Activated T-cell treated with anti-CD3 and anti-CD28 coated beads, Interleukin-2, amount 50 U/mL, for 4 hours (primary cell): ENCODE data around the gene USP20. TPM values are rescaled to one million over a fixed set of nuclear protein-coding genes. Genes with fewer than 3 reads are reported as not detected.

ENCODE experiments used
- ATAC-seq, 2 donors: fragments of 200-7000 bp; cut with Tn5 transposase; one replicate each; pipeline ENCODE4 v1.10.0; 2021
- DNase-seq: peaks from one replicate; pipeline ENCODE4 v3.0.0-alpha.2; 2020
- H3K27me3 Mint-ChIP-seq: one replicate; pipeline ENCODE4 v1.8.0; 2021; ENCODE audit warnings: low read depth, mixed read lengths
- H3K36me3 Mint-ChIP-seq: one replicate; pipeline ENCODE4 v1.8.0; 2022; ENCODE audit warnings: mixed read lengths; ENCODE audit not compliant: insufficient read depth
- H3K4me1 Mint-ChIP-seq: one replicate; pipeline ENCODE4 v1.8.0; 2021; ENCODE audit warnings: low read depth, mixed read lengths
- H3K4me3 Mint-ChIP-seq: one replicate; pipeline ENCODE4 v1.8.0; 2021; ENCODE audit warnings: mild to moderate bottlenecking, moderate library complexity, mixed read lengths
- H3K9me3 Mint-ChIP-seq: one replicate; pipeline ENCODE4 v1.8.0; 2021; ENCODE audit warnings: mixed read lengths
- total RNA-seq, 3 donors: library from RNA; stranded (reverse); gene quantifications; one replicate each; pipeline ENCODE4 v1.2.1, GENCODE V29; 2021

USP20 gene
- total RNA-seq, 3 donors from 2014 or later = 39.1 to 48.4 (median 47.0) TPM

- Mint-ChIP-seq H3K36me3 (peaks cover 38% of the 10 kb centered on the region), H3K9me3 (no peaks in the 10 kb centered on the region), H3K4me3 (peak overlapping the region; percentile 81), H3K27me3 (no peaks in the 10 kb centered on the region), H3K4me1 (peaks cover 92% of the 10 kb centered on the region)
- DNase-seq (no peak), ATAC-seq (no peak)
Measured at GRCh38 chr9:129891569-129891968, 56.3 kb downstream of the USP20 start.

GRCh38 chr9:129894120-129894823 is 59.0 kb downstream of the USP20 start:
- no peak for DNase-seq
- no peak for ATAC-seq
- H3K36me3 Mint-ChIP-seq = peaks cover 57% of the 10 kb centered on the region
- H3K4me3 Mint-ChIP-seq = peak overlapping the region; percentile 17
- no peaks in the 10 kb centered on the region for H3K27me3 Mint-ChIP-seq
- H3K9me3 Mint-ChIP-seq = no peaks in the 10 kb centered on the region
- peaks cover 78% of the 10 kb centered on the region for H3K4me1 Mint-ChIP-seq

- H3K4me1 Mint-ChIP-seq = peaks cover 70% of the 10 kb centered on the region
- DNase-seq = no peak
Measured at GRCh38 chr9:129895376-129896268, 60.4 kb downstream of the USP20 start.

GRCh38 chr9:129897263-129897662 is 62.0 kb downstream of the USP20 start:
- H3K4me3 Mint-ChIP-seq = no peak overlapping the region
- no peaks in the 10 kb centered on the region for H3K27me3 Mint-ChIP-seq
- ATAC-seq (no peak), DNase-seq (no peak)
- H3K36me3 Mint-ChIP-seq = peaks cover 65% of the 10 kb centered on the region
- H3K4me1 Mint-ChIP-seq = peaks cover 55% of the 10 kb centered on the region
- no peaks in the 10 kb centered on the region for H3K9me3 Mint-ChIP-seq

More at GRCh38 chr9:129895376-129896268, 60.4 kb downstream of the USP20 start:
- no peaks in the 10 kb centered on the region for H3K9me3 Mint-ChIP-seq
- peaks cover 62% of the 10 kb centered on the region for H3K36me3 Mint-ChIP-seq
- no peak for ATAC-seq
- no peaks in the 10 kb centered on the region for H3K27me3 Mint-ChIP-seq
- no peak overlapping the region for H3K4me3 Mint-ChIP-seq

- no peaks in the 10 kb centered on the region for H3K27me3 Mint-ChIP-seq
- ATAC-seq (no peak), DNase-seq (no peak)
- no peak overlapping the region for H3K4me3 Mint-ChIP-seq
- peaks cover 67% of the 10 kb centered on the region for H3K36me3 Mint-ChIP-seq
- no peaks in the 10 kb centered on the region for H3K9me3 Mint-ChIP-seq
- H3K4me1 Mint-ChIP-seq = peaks cover 50% of the 10 kb centered on the region
Measured at GRCh38 chr9:129898185-129898584, 62.9 kb downstream of the USP20 start.

- no peaks in the 10 kb centered on the region for H3K9me3 Mint-ChIP-seq
- H3K4me1 Mint-ChIP-seq = peaks cover 41% of the 10 kb centered on the region
- no peaks in the 10 kb centered on the region for H3K27me3 Mint-ChIP-seq
- no peak for DNase-seq
- H3K36me3 Mint-ChIP-seq = peaks cover 66% of the 10 kb centered on the region
- no peak overlapping the region for H3K4me3 Mint-ChIP-seq
- no peak for ATAC-seq
Measured at GRCh38 chr9:129899620-129900019, 64.4 kb downstream of the USP20 start.

- DNase-seq = no peak
- Mint-ChIP-seq H3K9me3 (no peaks in the 10 kb centered on the region), H3K4me3 (no peak overlapping the region), H3K4me1 (peaks cover 33% of the 10 kb centered on the region), H3K27me3 (no peaks in the 10 kb centered on the region), H3K36me3 (peaks cover 64% of the 10 kb centered on the region)
- ATAC-seq = no peak
Measured at GRCh38 chr9:129900263-129901027, 65.2 kb downstream of the USP20 start.

GRCh38 chr9:129901993-129902739 is 66.9 kb downstream of the USP20 start:
- Mint-ChIP-seq H3K27me3 (no peaks in the 10 kb centered on the region), H3K4me1 (peaks cover 17% of the 10 kb centered on the region), H3K4me3 (no peak overlapping the region), H3K9me3 (no peaks in the 10 kb centered on the region), H3K36me3 (peaks cover 62% of the 10 kb centered on the region)
- DNase-seq (no peak), ATAC-seq (no peak)

- Mint-ChIP-seq H3K4me1 (peaks cover 15% of the 10 kb centered on the region), H3K4me3 (no peak overlapping the region), H3K27me3 (no peaks in the 10 kb centered on the region), H3K36me3 (peaks cover 61% of the 10 kb centered on the region), H3K9me3 (no peaks in the 10 kb centered on the region)
- no peak for DNase-seq
- no peak for ATAC-seq
Measured at GRCh38 chr9:129902740-129903134, 67.5 kb downstream of the USP20 start.

- Mint-ChIP-seq H3K9me3 (no peaks in the 10 kb centered on the region), H3K36me3 (peaks cover 50% of the 10 kb centered on the region), H3K27me3 (no peaks in the 10 kb centered on the region), H3K4me3 (no peak overlapping the region), H3K4me1 (peaks cover 10% of the 10 kb centered on the region)
- ATAC-seq (no peak), DNase-seq (no peak)
Measured at GRCh38 chr9:129904734-129905133, 69.5 kb downstream of the USP20 start.

- Mint-ChIP-seq H3K9me3 (no peaks in the 10 kb centered on the region), H3K36me3 (peaks cover 43% of the 10 kb centered on the region), H3K27me3 (no peaks in the 10 kb centered on the region), H3K4me3 (no peak overlapping the region), H3K4me1 (peaks cover 13% of the 10 kb centered on the region)
- DNase-seq (no peak), ATAC-seq (no peak)
Measured at GRCh38 chr9:129906298-129906697, 71.0 kb downstream of the USP20 start.

GRCh38 chr9:129907201-129907600 is 71.9 kb downstream of the USP20 start:
- Mint-ChIP-seq H3K9me3 (no peaks in the 10 kb centered on the region), H3K36me3 (peaks cover 36% of the 10 kb centered on the region), H3K4me1 (peaks cover 13% of the 10 kb centered on the region), H3K4me3 (no peak overlapping the region), H3K27me3 (no peaks in the 10 kb centered on the region)
- DNase-seq = no peak
- no peak for ATAC-seq

GRCh38 chr9:129908906-129909305 is 73.6 kb downstream of the USP20 start:
- no peaks in the 10 kb centered on the region for H3K9me3 Mint-ChIP-seq
- no peaks in the 10 kb centered on the region for H3K27me3 Mint-ChIP-seq
- H3K4me3 Mint-ChIP-seq = no peak overlapping the region

GRCh38 chr9:129909851-129910250 is 74.6 kb downstream of the USP20 start:
- ATAC-seq (no peak), DNase-seq (no peak)
- peaks cover 8% of the 10 kb centered on the region for H3K4me1 Mint-ChIP-seq
- H3K36me3 Mint-ChIP-seq = peaks cover 22% of the 10 kb centered on the region
- H3K27me3 Mint-ChIP-seq = no peaks in the 10 kb centered on the region
- H3K4me3 Mint-ChIP-seq = no peak overlapping the region
- H3K9me3 Mint-ChIP-seq = no peaks in the 10 kb centered on the region

More at GRCh38 chr9:129908906-129909305, 73.6 kb downstream of the USP20 start:
- Mint-ChIP-seq H3K36me3 (peaks cover 30% of the 10 kb centered on the region), H3K4me1 (peaks cover 10% of the 10 kb centered on the region)
- DNase-seq (no peak), ATAC-seq (no peak)
